CD14-positive monocyte (primary cell): ENCODE results near the gene SLC1A2. TPM values are rescaled to one million over a fixed set of nuclear protein-coding genes. Genes with fewer than 3 reads are reported as not detected.
"Not testable (repeated sequence)": the region's sequence is repeated elsewhere in the genome, so short reads cannot be mapped to it uniquely, and the experiment has no call there.

ENCODE experiments used
- DNase-seq, 3 donors: peaks; one replicate each; pipeline ENCODE4 v3.0.0-alpha.2; 2011 to 2022
- H2AFZ ChIP-seq: 2 replicates; pipeline ENCODE4 v1.6.0; 2012; ENCODE audit warnings: mild to moderate bottlenecking, low read depth, low read length, inconsistent platforms; ENCODE audit not compliant: insufficient read depth, poor library complexity, severe bottlenecking
- H3K27ac ChIP-seq, 2 donors: 1 replicate in 1 of 2; 2 replicates in 1 of 2; pipeline ENCODE4 v1.5.1; 2012 to 2013; ENCODE audit warnings: low read length in 2 of 2, control low read depth in 1 of 2, inconsistent platforms in 1 of 2, low read depth in 1 of 2, mild to moderate bottlenecking in 1 of 2
- H3K27me3 ChIP-seq, 2 donors: one replicate each; pipeline versions ENCODE4 v1.6.0 to v1.6.1; 2011 to 2013; ENCODE audit warnings: low read length in 2 of 2; ENCODE audit not compliant: control insufficient read depth in 2 of 2, insufficient read depth in 2 of 2
- H3K36me3 ChIP-seq, 2 donors: replicated peaks in 1 of 2; 1 replicate in 1 of 2; 2 replicates in 1 of 2; pipeline versions ENCODE4 v1.5.1 to v1.6.1; 2012 to 2013; ENCODE audit warnings: low read length in 2 of 2, control low read depth in 1 of 2, inconsistent platforms in 1 of 2, mild to moderate bottlenecking in 1 of 2; ENCODE audit not compliant: insufficient read depth in 2 of 2, control insufficient read depth in 1 of 2
- H3K4me1 ChIP-seq, 2 donors: 1 replicate in 1 of 2; 2 replicates in 1 of 2; pipeline versions ENCODE4 v1.5.1 to v1.6.1; 2012 to 2013; ENCODE audit warnings: low read length in 2 of 2, control low read depth in 1 of 2, inconsistent platforms in 1 of 2, mild to moderate bottlenecking in 1 of 2, moderate library complexity in 1 of 2; ENCODE audit not compliant: insufficient read depth in 2 of 2, control insufficient read depth in 1 of 2
- H3K4me2 ChIP-seq: replicated peaks from 2 replicates; pipeline ENCODE3; 2012; ENCODE audit warnings: low read length, moderate library complexity, mild to moderate bottlenecking; ENCODE audit not compliant: poor library complexity, severe bottlenecking; ENCODE audit errors: extremely low read depth
- H3K4me3 ChIP-seq, 3 experiments: fragments of 200-600 bp in 1 of 3; sonication (generic) in 1 of 3; replicated peaks in 1 of 3; 1 replicate in 2 of 3; 2 replicates in 1 of 3; pipeline ENCODE4 v1.5.1; 2011 to 2013; ENCODE audit warnings: low read length in 3 of 3, mild to moderate bottlenecking in 3 of 3, control low read depth in 2 of 3, low read depth in 2 of 3, inconsistent platforms in 1 of 3, moderate library complexity in 1 of 3
- H3K79me2 ChIP-seq: 2 replicates; pipeline ENCODE4 v1.6.0; 2012; ENCODE audit warnings: mild to moderate bottlenecking, control low read depth, inconsistent platforms, low read length, moderate library complexity; ENCODE audit not compliant: insufficient read depth
- H3K9ac ChIP-seq: 2 replicates; pipeline ENCODE4 v1.6.0; 2017; ENCODE audit warnings: low read length, mild to moderate bottlenecking; ENCODE audit not compliant: insufficient read depth, poor library complexity, severe bottlenecking
- H3K9me3 ChIP-seq, 2 donors: replicated peaks in 1 of 2; 1 replicate in 1 of 2; 2 replicates in 1 of 2; pipeline versions ENCODE4 v1.5.1 to v1.6.1; 2012 to 2013; ENCODE audit warnings: low read length in 2 of 2, control low read depth in 1 of 2; ENCODE audit not compliant: control insufficient read depth in 1 of 2, insufficient read depth in 1 of 2
- H4K20me1 ChIP-seq: 2 replicates; pipeline ENCODE4 v1.6.0; 2012; ENCODE audit warnings: mild to moderate bottlenecking, low read length, control low read depth, moderate library complexity; ENCODE audit not compliant: insufficient read depth
- H3K27ac Mint-ChIP-seq, 7 donors: one replicate each; pipeline ENCODE4 v1.8.0; 2020; ENCODE audit warnings: mild to moderate bottlenecking in 7 of 7, mixed read lengths in 7 of 7, moderate library complexity in 6 of 7, inconsistent platforms in 2 of 7
- H3K27me3 Mint-ChIP-seq, 3 donors: one replicate each; pipeline ENCODE4 v1.8.0; 2021 to 2022; ENCODE audit warnings: low read depth in 3 of 3, mild to moderate bottlenecking in 3 of 3, mixed read lengths in 3 of 3, moderate library complexity in 3 of 3, inconsistent platforms in 1 of 3
- H3K36me3 Mint-ChIP-seq, 2 donors: one replicate each; pipeline ENCODE4 v1.8.0; 2020; ENCODE audit warnings: mixed read lengths in 2 of 2, inconsistent platforms in 1 of 2, mild to moderate bottlenecking in 1 of 2
- H3K4me1 Mint-ChIP-seq: one replicate; pipeline ENCODE4 v1.8.0; 2020; ENCODE audit warnings: mild to moderate bottlenecking, mixed read lengths
- H3K4me3 Mint-ChIP-seq, 2 donors: one replicate each; pipeline ENCODE4 v1.8.0; 2020; ENCODE audit warnings: mild to moderate bottlenecking in 2 of 2, mixed read lengths in 2 of 2, moderate library complexity in 1 of 2
- H3K9me3 Mint-ChIP-seq, 7 donors: one replicate each; pipeline ENCODE4 v1.8.0; 2020 to 2022; ENCODE audit warnings: mixed read lengths in 7 of 7, mild to moderate bottlenecking in 6 of 7, moderate library complexity in 6 of 7, inconsistent platforms in 2 of 7
- WGBS: methylation state at CpG from one replicate; pipeline ENCODE4 v1.1.5; 2013; ENCODE audit warnings: missing lambda C conversion rate; ENCODE audit not compliant: insufficient coverage; 5-methylcytosine and 5-hydroxymethylcytosine counted together
- intact Hi-C, 2 donors: fragments of 100-400 bp; cut with micrococcal nuclease; formaldehyde crosslinking; loops; one replicate each; pipeline versions ENCODE4 v1.15.0 to v1.15.1; 2023
- polyA plus RNA-seq, 3 donors: library from polyadenylated mRNA; depleted of rRNA in 1 of 3; unstranded in 2 of 3; stranded (reverse) in 1 of 3; fragments of 300-500 nt in 2 of 3; fragments of >200 nt in 1 of 3; fragmentation: Illumina TruSeq in 2 of 3; gene quantifications; 1 replicate in 2 of 3; 2 replicates in 1 of 3; pipeline ENCODE4 v1.2.3, GENCODE V29; 2012 to 2021
- TF ChIP-seq, protein P1 (sequence below): fragments of 200-600 bp; IDR thresholded peaks from one replicate; pipeline ENCODE4 v1.8.0; 2022; ENCODE audit warnings: antibody characterized with exemption, mild to moderate bottlenecking

SLC1A2 gene
- polyA plus RNA-seq, 3 donors, result 0.07 TPM; not detected in 2

- peak in 1 of 3 donors; percentile 57 for DNase-seq
- no peaks in the 10 kb centered on the region for H3K9me3 Mint-ChIP-seq
- peaks cover 43 to 46% of the 10 kb centered on the region in 2 donors for H3K4me1 ChIP-seq
- peaks cover 72 to 93% of the 10 kb centered on the region in 2 donors for H3K36me3 Mint-ChIP-seq
- no peaks in the 10 kb centered on the region for H4K20me1 ChIP-seq
- peak overlapping the region; percentile 95 to 99 (median 98) for H3K27ac Mint-ChIP-seq
- peaks cover 45% of the 10 kb centered on the region for H3K4me1 Mint-ChIP-seq
- H2AFZ ChIP-seq, result no peak overlapping the region
- H3K9ac ChIP-seq, result no peak overlapping the region
- peak overlapping the region in 1 of 3 experiments; percentile 28 for H3K4me3 ChIP-seq
- intact Hi-C loops, result loop anchor here in 1 of 2 donors (5.0 kb wide), 1 partner anchor 109 kb away; no protein-coding TSS in a partner anchor
- no peaks in the 10 kb centered on the region for H3K27me3 Mint-ChIP-seq
- peak overlapping the region in 1 of 2 donors; percentile 51 for H3K4me3 Mint-ChIP-seq
- peaks cover 51 to 76% of the 10 kb centered on the region in 2 donors for H3K36me3 ChIP-seq
- H3K27me3 ChIP-seq, result no peaks in the 10 kb centered on the region
- WGBS, result no CpG with 5 or more reads among the region's 3 CpGs
- peak overlapping the region; percentile 86 to 89 for H3K27ac ChIP-seq
- peak overlapping the region; percentile 56 for H3K4me2 ChIP-seq
- peaks cover 10% of the 10 kb centered on the region for H3K79me2 ChIP-seq
- TF ChIP-seq, protein P1, sequence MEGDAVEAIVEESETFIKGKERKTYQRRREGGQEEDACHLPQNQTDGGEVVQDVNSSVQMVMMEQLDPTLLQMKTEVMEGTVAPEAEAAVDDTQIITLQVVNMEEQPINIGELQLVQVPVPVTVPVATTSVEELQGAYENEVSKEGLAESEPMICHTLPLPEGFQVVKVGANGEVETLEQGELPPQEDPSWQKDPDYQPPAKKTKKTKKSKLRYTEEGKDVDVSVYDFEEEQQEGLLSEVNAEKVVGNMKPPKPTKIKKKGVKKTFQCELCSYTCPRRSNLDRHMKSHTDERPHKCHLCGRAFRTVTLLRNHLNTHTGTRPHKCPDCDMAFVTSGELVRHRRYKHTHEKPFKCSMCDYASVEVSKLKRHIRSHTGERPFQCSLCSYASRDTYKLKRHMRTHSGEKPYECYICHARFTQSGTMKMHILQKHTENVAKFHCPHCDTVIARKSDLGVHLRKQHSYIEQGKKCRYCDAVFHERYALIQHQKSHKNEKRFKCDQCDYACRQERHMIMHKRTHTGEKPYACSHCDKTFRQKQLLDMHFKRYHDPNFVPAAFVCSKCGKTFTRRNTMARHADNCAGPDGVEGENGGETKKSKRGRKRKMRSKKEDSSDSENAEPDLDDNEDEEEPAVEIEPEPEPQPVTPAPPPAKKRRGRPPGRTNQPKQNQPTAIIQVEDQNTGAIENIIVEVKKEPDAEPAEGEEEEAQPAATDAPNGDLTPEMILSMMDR, result no peak
- no peaks in the 10 kb centered on the region for H3K9me3 ChIP-seq
Measured at GRCh38 chr11:35228328-35228725, 191.0 kb downstream of the SLC1A2 start.

DNA sequence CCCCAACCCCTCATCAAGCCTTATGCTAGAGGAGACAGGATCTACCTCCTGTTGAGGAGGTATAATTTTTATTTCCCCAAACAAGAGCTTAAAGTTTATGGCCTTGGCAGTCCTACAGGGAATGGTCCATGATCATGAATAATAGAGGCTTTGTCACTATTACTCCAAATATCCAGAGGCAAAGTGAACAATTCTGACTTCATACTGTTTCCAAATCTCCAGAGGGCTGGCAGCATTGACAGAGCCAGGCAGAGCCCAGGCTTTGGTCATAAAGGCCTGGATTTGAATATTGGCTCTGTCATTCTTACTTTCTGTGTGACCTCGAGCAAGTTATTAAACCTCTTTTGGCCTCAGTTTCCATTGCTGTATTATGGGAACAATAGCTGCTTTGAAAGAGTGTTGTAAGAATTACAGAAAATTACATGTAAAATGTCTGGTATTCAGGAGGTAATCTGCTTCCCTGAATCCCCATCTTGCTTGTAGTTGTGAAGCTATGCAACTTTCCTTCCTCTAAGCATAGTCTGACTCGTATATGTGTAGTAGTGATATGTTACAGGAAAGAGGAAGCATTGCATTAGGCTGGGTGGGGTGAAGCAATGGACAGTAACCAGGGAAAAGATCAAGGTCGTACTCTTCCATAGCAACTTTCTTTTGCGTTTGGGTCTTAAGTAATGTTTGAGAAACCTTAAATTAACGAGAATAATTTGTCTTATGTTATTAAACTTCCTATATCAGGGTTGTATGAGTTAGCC, 191.6 kb downstream of the SLC1A2 start:
- Mint-ChIP-seq H3K4me3 (peak overlapping the region in 1 of 2 donors; percentile 51), H3K27me3 (no peaks in the 10 kb centered on the region), H3K4me1 (peaks cover 43% of the 10 kb centered on the region), H3K27ac (peak overlapping the region; percentile 95 to 99 (median 98)), H3K36me3 (peaks cover 77 to 98% of the 10 kb centered on the region in 2 donors), H3K9me3 (no peaks in the 10 kb centered on the region)
- Histone ChIP-seq H4K20me1 (no peaks in the 10 kb centered on the region), H3K36me3 (peaks cover 57 to 81% of the 10 kb centered on the region in 2 donors), H3K4me3 (peak overlapping the region in 1 of 3 experiments; percentile 28), H3K27ac (peak overlapping the region; percentile 86 to 89), H2AFZ (no peak overlapping the region), H3K4me1 (peaks cover 43 to 46% of the 10 kb centered on the region in 2 donors), H3K9ac (no peak overlapping the region), H3K79me2 (peaks cover 10% of the 10 kb centered on the region), H3K9me3 (no peaks in the 10 kb centered on the region), H3K4me2 (peak overlapping the region; percentile 56), H3K27me3 (no peaks in the 10 kb centered on the region)
- WGBS, result 78% methylated on average over 1 of the region's 5 CpGs
- peak; percentile 82 to 94 (median 93) for DNase-seq
- TF ChIP-seq, protein P1, result no peak
- intact Hi-C loops, result loop anchor here in 1 of 2 donors (5.0 kb wide), 1 partner anchor 110 kb away; no protein-coding TSS in a partner anchor

- not testable (repeated sequence) for H3K9me3 Mint-ChIP-seq, H3K4me3 Mint-ChIP-seq, H3K27me3 ChIP-seq, H2AFZ ChIP-seq, H3K27me3 Mint-ChIP-seq, H4K20me1 ChIP-seq, H3K9ac ChIP-seq, H3K9me3 ChIP-seq, H3K4me2 ChIP-seq, H3K4me3 ChIP-seq
- intact Hi-C loops, result loop anchor here in 1 of 2 donors (5.0 kb wide), 1 partner anchor 111 kb away; no protein-coding TSS in a partner anchor
- peak; percentile 12 to 48 (median 47) for DNase-seq
- H3K36me3 Mint-ChIP-seq, result peaks cover 84 to 97% of the 10 kb centered on the region in 2 donors
- Histone ChIP-seq H3K79me2 (peaks cover 10% of the 10 kb centered on the region), H3K4me1 (peaks cover 43 to 46% of the 10 kb centered on the region in 2 donors), H3K36me3 (peaks cover 66 to 80% of the 10 kb centered on the region in 2 donors), H3K27ac (peak overlapping the region; percentile 86 to 89)
- H3K27ac Mint-ChIP-seq, result peak overlapping the region; percentile 95 to 99 (median 98)
- 88% methylated on average over 1 of the region's 6 CpGs for WGBS
- H3K4me1 Mint-ChIP-seq, result peaks cover 43% of the 10 kb centered on the region
Measured at GRCh38 chr11:35226756-35227155, 192.6 kb downstream of the SLC1A2 start.
